B cell (primary cell): ENCODE data around the gene VPS8.

Experiments
- EZH2 ChIP-seq: IDR thresholded peaks from 2 replicates; pipeline ENCODE4 v1.6.1; 2012; ENCODE audit warnings: borderline replicate concordance, low read depth, mild to moderate bottlenecking, moderate library complexity, low read length; ENCODE audit not compliant: insufficient read depth, poor library complexity, severe bottlenecking
- TF ChIP-seq, protein P1 (sequence below): fragments of 200-600 bp; IDR thresholded peaks from one replicate; pipeline ENCODE4 v1.8.0; 2022; ENCODE audit warnings: antibody characterized with exemption, mild to moderate bottlenecking

- TF ChIP-seq, protein P1, sequence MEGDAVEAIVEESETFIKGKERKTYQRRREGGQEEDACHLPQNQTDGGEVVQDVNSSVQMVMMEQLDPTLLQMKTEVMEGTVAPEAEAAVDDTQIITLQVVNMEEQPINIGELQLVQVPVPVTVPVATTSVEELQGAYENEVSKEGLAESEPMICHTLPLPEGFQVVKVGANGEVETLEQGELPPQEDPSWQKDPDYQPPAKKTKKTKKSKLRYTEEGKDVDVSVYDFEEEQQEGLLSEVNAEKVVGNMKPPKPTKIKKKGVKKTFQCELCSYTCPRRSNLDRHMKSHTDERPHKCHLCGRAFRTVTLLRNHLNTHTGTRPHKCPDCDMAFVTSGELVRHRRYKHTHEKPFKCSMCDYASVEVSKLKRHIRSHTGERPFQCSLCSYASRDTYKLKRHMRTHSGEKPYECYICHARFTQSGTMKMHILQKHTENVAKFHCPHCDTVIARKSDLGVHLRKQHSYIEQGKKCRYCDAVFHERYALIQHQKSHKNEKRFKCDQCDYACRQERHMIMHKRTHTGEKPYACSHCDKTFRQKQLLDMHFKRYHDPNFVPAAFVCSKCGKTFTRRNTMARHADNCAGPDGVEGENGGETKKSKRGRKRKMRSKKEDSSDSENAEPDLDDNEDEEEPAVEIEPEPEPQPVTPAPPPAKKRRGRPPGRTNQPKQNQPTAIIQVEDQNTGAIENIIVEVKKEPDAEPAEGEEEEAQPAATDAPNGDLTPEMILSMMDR = no peak
- TF ChIP-seq EZH2 = no peak
Observed at GRCh38 chr3:184981071-184981470, 169.1 kb downstream of the VPS8 start.
